Vagina (tissue), 2 donors: Measurements from ENCODE around the gene CELF1. TPM values are rescaled to one million over a fixed set of nuclear protein-coding genes. Genes with fewer than 3 reads are reported as not detected.

Source experiments
- DNase-seq, 2 donors: peaks; one replicate each; pipeline ENCODE4 v3.0.0-alpha.2; 2017; ENCODE audit errors: extremely low spot score in 2 of 2
- H3K27ac ChIP-seq: fragments of 200-600 bp; sonication (generic); one replicate; pipeline ENCODE4 v1.5.1; 2019
- H3K27me3 ChIP-seq: fragments of 200-600 bp; sonication (generic); one replicate; pipeline ENCODE4 v1.5.1; 2019
- H3K36me3 ChIP-seq, 2 donors: fragments of 200-600 bp; sonication (generic); one replicate each; pipeline ENCODE4 v1.5.1; 2017 to 2019
- H3K4me1 ChIP-seq: fragments of 200-600 bp; sonication (generic); one replicate; pipeline ENCODE4 v1.5.1; 2019
- H3K4me3 ChIP-seq, 2 donors: fragments of 200-600 bp; sonication (generic); 1 replicate in 1 of 2; 2 replicates in 1 of 2; pipeline ENCODE4 v1.5.1; 2016 to 2019
- H3K9me3 ChIP-seq: fragments of 200-600 bp; sonication (generic); one replicate; pipeline ENCODE4 v1.5.1; 2019
- CTCF ChIP-seq, 3 experiments: fragments of 450-650 bp in 2 of 3; fragments of 200-600 bp in 1 of 3; sonication (generic) in 1 of 3; IDR thresholded peaks; one replicate each; pipeline ENCODE4 v1.5.1; 2017 to 2019; ENCODE audit warnings: antibody characterized with exemption in 3 of 3, mild to moderate bottlenecking in 2 of 3, moderate library complexity in 2 of 3
- POLR2A ChIP-seq, 2 donors: fragments of 450-650 bp; IDR thresholded peaks; one replicate each; pipeline ENCODE4 v1.6.1; 2017; ENCODE audit warnings: antibody characterized with exemption in 2 of 2, mild to moderate bottlenecking in 2 of 2, moderate library complexity in 2 of 2
- POLR2AphosphoS5 ChIP-seq, 2 donors: sonication (generic); formaldehyde crosslinking; IDR thresholded peaks; one replicate each; pipeline ENCODE4 v1.9.0; 2017; ENCODE audit warnings: antibody characterized with exemption in 2 of 2, mild to moderate bottlenecking in 2 of 2, low read depth in 1 of 2; ENCODE audit not compliant: insufficient read depth in 1 of 2
- intact Hi-C: fragments of 100-400 bp; cut with DNase I; formaldehyde crosslinking; loops from one replicate; pipeline ENCODE4 v1.15.1; 2023
- total RNA-seq: library from RNA; depleted of rRNA; stranded (reverse); fragments of >200 nt; gene quantifications from one replicate; pipeline ENCODE4 v1.2.3, GENCODE V29; 2016

The CELF1 gene
- total RNA-seq, 1 donor from 2014 or later = 100 TPM

DNA sequence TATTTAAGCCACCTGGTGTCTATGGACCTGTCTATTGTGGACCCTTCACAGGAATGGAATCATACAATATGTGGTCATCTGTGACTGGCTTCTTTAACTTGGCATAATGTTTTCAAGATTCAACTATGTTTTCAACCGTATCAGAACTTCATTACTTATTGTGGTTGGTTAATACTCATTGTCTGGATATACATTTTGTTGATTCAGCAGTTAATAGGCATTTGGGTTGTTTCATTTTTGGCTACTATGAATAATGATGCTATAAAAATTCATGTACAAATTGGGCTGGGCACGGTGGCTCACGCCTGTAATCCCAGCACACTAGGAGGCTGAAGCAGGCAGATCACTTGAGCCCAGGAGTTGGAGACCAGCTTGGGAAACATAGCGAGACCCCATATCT, 101.5 kb downstream of the CELF1 start:
- no peaks in the 10 kb centered on the region for H3K27me3 ChIP-seq
- no peaks in the 10 kb centered on the region for H3K9me3 ChIP-seq
- no peak overlapping the region for H3K27ac ChIP-seq
- no peaks in the 10 kb centered on the region for H3K4me1 ChIP-seq
- intact Hi-C loops = loop anchor here (5.0 kb wide), 1 partner anchor 74 kb away; the partner anchor contains the start of gene SPI1
- no peak for DNase-seq
- no peaks in the 10 kb centered on the region for H3K36me3 ChIP-seq
- no peak for TF ChIP-seq POLR2AphosphoS5 (IDR thresholded peaks at IDR 0.05; ENCODE audit: insufficient read depth in 1 of 2, low read depth in 1 of 2)
- no peak for TF ChIP-seq POLR2A (IDR thresholded peaks at IDR 0.05)
- TF ChIP-seq CTCF (IDR thresholded peaks at IDR 0.05) = no peak
- no peak overlapping the region for H3K4me3 ChIP-seq

DNA sequence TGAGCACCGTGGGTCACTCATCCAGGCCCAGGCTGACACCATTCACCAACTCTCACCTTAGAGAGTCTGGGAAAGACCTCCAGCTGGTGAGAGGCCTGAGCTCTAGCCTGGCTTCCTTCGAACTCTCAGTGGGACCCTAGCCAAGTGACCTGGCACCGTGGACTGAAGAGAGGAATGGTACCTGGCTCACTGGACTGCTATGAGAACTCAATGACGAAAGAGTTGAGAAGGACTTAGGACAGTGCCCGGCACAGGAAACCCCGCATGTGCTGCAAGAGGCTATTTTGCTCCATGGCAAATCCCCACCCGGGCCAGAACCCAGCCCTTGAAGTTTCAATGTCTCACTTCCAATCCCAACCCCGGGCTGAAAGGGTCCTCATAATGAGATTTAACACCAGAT, 103.4 kb downstream of the CELF1 start:
- no peaks in the 10 kb centered on the region for H3K36me3 ChIP-seq
- H3K4me1 ChIP-seq = no peaks in the 10 kb centered on the region
- intact Hi-C loops = no loop called here
- no peak overlapping the region for H3K27ac ChIP-seq
- no peak overlapping the region for H3K4me3 ChIP-seq
- H3K9me3 ChIP-seq = no peaks in the 10 kb centered on the region
- no peaks in the 10 kb centered on the region for H3K27me3 ChIP-seq
- no peak for TF ChIP-seq POLR2A (IDR thresholded peaks at IDR 0.05)
- no peak for TF ChIP-seq CTCF (IDR thresholded peaks at IDR 0.05)
- TF ChIP-seq POLR2AphosphoS5 (IDR thresholded peaks at IDR 0.05; ENCODE audit: insufficient read depth in 1 of 2, low read depth in 1 of 2) = no peak
- no peak for DNase-seq

- H3K27me3 ChIP-seq = no peaks in the 10 kb centered on the region
- no peak within 1 kb of the TSS for H3K4me3 ChIP-seq
- no peaks in the 10 kb centered on the region for H3K4me1 ChIP-seq
- no peak within 1 kb of the TSS for H3K27ac ChIP-seq
- DNase-seq = no peak
- H3K36me3 ChIP-seq = no peaks in the 10 kb centered on the region
- no peaks in the 10 kb centered on the region for H3K9me3 ChIP-seq
- TF ChIP-seq POLR2A (IDR thresholded peaks at IDR 0.05) (no peak), CTCF (IDR thresholded peaks at IDR 0.05) (no peak), POLR2AphosphoS5 (IDR thresholded peaks at IDR 0.05; ENCODE audit: insufficient read depth in 1 of 2, low read depth in 1 of 2) (no peak)
- intact Hi-C loops = no loop called here
These were observed 104.1 kb downstream of the CELF1 start, which contains the start of gene RAPSN for GRCh38 chr11:47448566-47449427. Gene RAPSN, minus strand, starts transcription at chr11:47449136. Its CDS starts 172 bp downstream, at chr11:47448964.

- H3K4me1 ChIP-seq = no peaks in the 10 kb centered on the region
- no peak for DNase-seq
- H3K36me3 ChIP-seq = no peaks in the 10 kb centered on the region
- intact Hi-C loops = no loop called here
- TF ChIP-seq CTCF (IDR thresholded peaks at IDR 0.05) (no peak), POLR2AphosphoS5 (IDR thresholded peaks at IDR 0.05; ENCODE audit: insufficient read depth in 1 of 2, low read depth in 1 of 2) (no peak), POLR2A (IDR thresholded peaks at IDR 0.05) (no peak)
- no peaks in the 10 kb centered on the region for H3K9me3 ChIP-seq
- H3K27ac ChIP-seq = no peak overlapping the region
- H3K27me3 ChIP-seq = no peaks in the 10 kb centered on the region
- no peak overlapping the region for H3K4me3 ChIP-seq
These were observed 105.0 kb downstream of the CELF1 start for GRCh38 chr11:47447906-47448305.

- intact Hi-C loops = no loop called here
- Histone ChIP-seq H3K36me3 (no peaks in the 10 kb centered on the region), H3K4me3 (no peak overlapping the region), H3K9me3 (no peaks in the 10 kb centered on the region), H3K27ac (no peak overlapping the region), H3K27me3 (no peaks in the 10 kb centered on the region), H3K4me1 (no peaks in the 10 kb centered on the region)
- DNase-seq = no peak
- TF ChIP-seq POLR2A (IDR thresholded peaks at IDR 0.05) (no peak), POLR2AphosphoS5 (IDR thresholded peaks at IDR 0.05; ENCODE audit: insufficient read depth in 1 of 2, low read depth in 1 of 2) (no peak)
These were observed 106.1 kb downstream of the CELF1 start for GRCh38 chr11:47446833-47447232.
